WTC11 (cell line): ENCODE measurements around the gene GALNT18.

Source experiments
- TF ChIP-seq, protein P1 (sequence below): sonication (generic); formaldehyde crosslinking; IDR thresholded peaks from 2 replicates; pipeline ENCODE4 v1.8.1; 2023; ENCODE audit warnings: mild to moderate bottlenecking, missing genetic modification reagents, moderate library complexity
- TF ChIP-seq, protein P2 (sequence below): fragments of 200-600 bp; IDR thresholded peaks from 2 replicates; pipeline ENCODE4 v1.8.0; 2022; ENCODE audit warnings: antibody characterized with exemption
- TF ChIP-seq, protein P3 (sequence below): sonication (generic); formaldehyde crosslinking; IDR thresholded peaks from 2 replicates; pipeline ENCODE4 v1.8.1; 2022; ENCODE audit warnings: low read depth, mild to moderate bottlenecking, moderate library complexity, missing genetic modification reagents, borderline replicate concordance

DNA sequence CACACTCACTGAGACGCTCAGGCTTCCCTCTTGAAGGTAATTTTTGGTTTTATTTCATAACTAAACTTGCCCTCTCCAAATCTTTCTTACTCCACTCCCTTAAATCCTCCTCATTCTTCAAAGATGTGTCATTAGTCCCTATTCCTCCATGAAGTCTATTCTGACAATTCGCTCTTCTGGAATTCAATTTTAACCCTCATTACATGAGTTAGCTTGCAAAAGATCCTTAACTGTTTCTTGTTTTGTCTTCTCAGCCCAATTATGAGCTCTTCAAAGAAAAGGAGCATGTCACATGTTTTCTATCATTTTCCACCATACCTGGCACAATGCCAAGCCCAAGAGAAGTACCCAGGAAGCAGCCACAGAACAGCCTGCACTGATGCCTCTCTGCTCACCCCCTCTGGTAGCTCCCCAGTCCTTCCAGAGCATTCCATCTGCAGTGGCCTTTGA lies 13.0 kb downstream of the GALNT18 start:
- TF ChIP-seq, protein P1, sequence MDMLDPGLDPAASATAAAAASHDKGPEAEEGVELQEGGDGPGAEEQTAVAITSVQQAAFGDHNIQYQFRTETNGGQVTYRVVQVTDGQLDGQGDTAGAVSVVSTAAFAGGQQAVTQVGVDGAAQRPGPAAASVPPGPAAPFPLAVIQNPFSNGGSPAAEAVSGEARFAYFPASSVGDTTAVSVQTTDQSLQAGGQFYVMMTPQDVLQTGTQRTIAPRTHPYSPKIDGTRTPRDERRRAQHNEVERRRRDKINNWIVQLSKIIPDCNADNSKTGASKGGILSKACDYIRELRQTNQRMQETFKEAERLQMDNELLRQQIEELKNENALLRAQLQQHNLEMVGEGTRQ (CRISPR knock-in tag): no peak
- TF ChIP-seq, protein P2, sequence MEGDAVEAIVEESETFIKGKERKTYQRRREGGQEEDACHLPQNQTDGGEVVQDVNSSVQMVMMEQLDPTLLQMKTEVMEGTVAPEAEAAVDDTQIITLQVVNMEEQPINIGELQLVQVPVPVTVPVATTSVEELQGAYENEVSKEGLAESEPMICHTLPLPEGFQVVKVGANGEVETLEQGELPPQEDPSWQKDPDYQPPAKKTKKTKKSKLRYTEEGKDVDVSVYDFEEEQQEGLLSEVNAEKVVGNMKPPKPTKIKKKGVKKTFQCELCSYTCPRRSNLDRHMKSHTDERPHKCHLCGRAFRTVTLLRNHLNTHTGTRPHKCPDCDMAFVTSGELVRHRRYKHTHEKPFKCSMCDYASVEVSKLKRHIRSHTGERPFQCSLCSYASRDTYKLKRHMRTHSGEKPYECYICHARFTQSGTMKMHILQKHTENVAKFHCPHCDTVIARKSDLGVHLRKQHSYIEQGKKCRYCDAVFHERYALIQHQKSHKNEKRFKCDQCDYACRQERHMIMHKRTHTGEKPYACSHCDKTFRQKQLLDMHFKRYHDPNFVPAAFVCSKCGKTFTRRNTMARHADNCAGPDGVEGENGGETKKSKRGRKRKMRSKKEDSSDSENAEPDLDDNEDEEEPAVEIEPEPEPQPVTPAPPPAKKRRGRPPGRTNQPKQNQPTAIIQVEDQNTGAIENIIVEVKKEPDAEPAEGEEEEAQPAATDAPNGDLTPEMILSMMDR: no peak
- TF ChIP-seq, protein P3, sequence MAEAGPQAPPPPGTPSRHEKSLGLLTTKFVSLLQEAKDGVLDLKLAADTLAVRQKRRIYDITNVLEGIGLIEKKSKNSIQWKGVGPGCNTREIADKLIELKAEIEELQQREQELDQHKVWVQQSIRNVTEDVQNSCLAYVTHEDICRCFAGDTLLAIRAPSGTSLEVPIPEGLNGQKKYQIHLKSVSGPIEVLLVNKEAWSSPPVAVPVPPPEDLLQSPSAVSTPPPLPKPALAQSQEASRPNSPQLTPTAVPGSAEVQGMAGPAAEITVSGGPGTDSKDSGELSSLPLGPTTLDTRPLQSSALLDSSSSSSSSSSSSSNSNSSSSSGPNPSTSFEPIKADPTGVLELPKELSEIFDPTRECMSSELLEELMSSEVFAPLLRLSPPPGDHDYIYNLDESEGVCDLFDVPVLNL: no peak
